ENCODE data around the gene SIRT6.
"Not testable (repeated sequence)": the region's sequence is repeated elsewhere in the genome, so short reads cannot be mapped to it uniquely, and the experiment has no call there.

The SIRT6 gene

DNA sequence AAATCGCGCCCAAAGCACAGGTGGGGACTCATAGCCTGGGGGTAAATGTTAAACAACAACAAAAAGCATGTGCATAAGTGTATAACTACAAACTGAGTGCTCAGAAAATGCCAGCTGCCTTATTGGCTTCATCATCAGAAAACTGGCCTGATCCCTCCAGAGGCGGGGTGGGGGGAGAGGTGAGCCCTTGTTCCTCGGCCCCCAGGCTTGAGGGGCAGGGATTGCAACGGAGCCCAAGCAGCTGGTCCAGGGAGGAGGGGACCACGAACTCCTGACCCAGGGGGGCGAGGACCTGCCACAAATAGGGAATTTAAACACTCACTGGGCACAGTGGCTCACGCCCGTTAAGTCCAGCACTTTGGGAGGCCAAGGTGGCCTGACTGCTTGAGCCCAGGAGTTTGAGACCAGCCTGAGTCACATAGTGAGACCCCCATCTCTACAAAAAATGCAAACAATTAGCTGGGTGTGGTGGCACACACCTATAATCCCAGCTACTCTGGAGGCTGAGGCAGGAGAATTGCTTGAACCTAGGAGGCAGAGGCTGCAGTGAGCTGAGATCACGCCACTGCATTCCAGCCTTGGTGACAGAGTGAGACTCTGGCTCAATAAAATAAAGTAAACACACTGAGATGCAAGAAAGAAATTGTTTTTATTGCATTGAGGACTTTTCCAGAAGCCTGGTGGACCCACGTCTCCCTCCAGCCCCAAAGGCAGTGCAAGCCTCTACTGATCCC lies 8.7 kb downstream of the SIRT6 start:
- DNase-seq, result no peak

DNA sequence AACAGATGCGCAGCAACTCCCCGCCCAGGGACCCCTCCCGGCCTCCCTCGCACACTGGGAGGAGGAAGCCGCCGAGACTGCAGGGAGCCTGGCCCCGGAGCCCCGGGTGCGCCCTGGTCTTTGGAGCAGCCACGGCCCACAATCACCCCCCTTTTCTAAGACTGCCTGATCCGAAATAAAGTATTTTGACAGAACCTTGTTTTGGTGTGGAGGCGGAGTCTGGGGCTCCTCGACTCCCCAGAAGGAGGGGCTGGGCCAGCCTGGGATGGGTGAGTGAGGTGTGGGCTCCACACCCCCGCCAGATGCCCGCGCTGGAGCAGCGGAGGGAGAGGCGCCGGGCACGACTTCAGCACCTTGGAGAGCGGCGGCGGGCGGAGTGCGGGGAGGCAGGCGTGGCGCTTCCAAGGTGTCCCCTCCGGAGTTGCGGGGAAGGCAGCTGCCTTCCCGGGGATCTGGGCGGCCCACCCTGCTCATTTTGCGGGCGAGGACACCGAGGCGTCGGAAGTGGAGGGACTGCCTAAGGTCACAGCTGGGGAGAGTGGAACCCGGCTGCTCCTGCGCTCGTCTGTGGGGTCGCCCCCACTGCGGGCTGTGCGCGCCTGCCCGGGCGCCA lies 9.4 kb downstream of the SIRT6 start:
- peak; percentile 67 for DNase-seq

DNA sequence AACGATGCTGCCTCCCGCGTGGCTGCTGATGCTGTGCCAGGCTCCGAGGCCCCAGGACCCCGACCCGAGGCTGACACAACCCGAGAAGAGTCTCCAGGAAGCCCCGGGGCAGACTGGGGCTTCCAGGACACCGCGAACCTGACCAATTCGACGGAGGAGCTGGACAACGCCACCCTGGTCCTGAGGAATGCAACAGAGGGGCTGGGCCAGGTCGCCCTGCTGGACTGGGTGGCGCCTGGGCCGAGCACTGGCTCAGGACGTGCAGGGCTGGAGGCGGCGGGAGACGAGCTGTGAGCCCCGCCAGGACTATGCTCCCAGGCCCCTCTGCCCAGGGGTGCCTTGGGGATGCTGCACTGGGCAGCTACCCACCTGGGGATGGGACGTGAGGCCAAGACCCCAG lies 10.7 kb downstream of the SIRT6 start:
- DNase-seq, result no peak

DNA sequence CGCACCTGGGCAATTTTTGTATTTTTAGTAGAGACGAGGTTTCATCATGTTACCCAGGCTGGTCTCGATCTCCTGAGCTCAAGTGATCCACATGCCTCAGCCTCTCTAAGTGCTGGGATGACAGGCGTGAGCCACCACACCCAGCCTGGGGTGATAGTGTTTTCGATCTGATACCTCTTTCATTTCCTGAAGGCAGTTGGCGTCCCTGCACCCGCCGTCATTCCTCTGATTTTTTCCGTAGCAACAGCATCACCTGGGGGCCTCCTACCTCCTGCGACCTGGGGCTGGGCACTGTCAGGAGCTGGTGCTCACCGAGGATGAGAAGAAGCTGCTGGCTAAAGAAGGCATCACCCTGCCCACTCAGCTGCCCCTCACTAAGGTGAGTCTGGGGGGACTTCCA lies 18.1 kb downstream of the SIRT6 start:
- DNase-seq, result no peak

DNA sequence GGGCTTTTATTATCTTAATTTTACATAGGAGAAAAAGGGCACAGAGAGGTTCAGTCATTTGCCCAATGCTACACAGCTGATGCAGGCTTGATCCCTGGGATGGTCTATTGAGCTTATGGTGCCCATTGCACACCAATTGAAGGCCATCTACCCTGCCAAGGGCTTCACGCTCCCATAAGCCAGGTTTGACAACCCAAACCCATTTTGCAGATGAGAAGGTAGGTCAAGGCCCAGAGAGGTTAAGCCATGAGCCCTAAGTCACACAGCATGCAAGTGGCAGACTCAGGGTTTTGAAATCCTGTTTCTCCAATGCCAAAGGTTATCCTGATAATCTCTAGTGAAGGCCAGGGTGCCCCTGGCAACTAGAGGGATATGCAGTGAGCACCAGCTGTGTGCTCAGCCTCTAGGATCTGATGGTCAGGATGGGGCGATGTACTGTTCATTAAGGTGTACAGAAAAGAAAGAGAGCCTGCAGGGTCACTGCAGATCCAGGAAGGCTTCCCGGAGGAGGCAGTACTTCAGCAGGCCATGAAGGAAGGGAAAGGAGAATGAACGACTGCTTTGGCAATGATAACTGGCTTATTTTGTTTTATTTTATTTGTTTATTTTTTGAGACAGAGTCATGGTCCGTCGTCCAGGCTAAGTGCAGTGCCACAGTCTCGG lies 20.8 kb downstream of the SIRT6 start:
- DNase-seq, result no peak

DNA sequence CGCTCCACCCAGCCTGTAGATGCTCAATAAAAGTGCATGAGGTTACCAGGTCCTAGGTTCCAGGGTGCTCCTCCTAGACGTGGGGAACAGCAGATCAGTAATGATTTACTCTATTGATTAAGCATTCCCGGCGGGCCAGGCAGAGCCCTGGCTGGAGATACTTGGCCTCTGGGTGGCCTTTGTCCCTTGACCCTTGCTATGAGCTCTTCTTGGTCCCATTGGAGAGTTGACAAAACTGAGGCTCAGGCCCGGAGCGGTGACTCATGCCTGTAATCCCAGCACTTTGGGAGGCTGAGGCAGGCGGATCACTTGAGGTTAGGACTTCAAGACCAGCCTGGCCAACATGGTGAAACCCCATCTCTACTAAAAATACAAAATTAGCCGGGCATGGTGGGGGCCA lies 24.4 kb downstream of the SIRT6 start:
- not testable (repeated sequence) for DNase-seq

DNA sequence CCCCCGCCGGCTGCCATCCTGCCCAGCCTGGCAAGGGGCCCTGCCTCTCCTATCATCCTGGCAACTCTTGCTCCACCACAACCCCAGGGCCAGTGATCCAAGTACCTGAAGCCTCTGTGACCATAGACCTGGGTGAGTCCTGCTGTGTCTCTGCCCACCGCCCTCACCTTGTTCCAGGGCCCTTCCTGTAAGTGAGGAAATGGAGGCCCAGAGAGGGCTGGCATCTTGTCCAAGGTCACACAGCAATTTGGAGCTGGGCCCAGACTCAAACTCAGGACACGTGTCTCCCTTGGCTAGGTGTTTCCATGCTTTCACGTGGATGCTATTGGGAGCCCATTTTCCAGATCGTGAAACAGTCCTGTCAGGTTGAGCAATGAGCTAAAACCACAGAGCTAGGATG lies 25.2 kb downstream of the SIRT6 start:
- DNase-seq, result no peak

DNA sequence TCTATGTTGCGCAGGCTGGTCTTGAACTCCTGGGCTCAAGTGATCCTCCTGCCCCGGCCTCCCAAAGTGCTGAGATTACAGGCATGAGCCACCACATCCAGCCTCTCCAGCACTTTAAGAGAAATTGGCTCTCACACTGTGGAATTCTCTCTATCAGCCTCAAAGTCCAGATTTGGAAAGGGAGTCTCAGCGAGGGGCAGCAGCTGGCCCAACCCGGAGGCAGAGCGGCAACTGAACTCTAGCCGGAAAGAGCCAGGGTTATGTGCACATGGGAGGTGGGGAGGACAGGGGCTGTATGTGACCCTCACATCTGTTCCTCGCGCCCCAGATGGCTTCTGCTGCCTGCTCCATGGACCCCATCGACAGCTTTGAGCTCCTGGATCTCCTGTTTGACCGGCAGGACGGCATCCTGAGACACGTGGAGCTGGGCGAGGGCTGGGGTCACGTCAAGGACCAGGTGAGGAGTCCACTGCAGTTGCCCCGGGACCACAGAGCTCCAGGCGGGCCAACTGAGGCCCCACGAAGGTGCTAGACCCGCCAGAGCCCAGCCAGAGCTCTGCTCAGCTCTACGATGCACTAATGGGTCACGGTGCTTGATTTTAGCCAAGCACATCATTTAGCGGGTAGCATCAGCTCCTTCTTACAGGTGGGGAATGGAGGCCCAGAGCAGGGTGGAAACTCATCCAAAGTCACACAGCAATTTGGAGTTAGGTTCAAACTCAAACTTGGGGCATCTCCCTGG lies 27.6 kb downstream of the SIRT6 start:
- no peak for DNase-seq

DNA sequence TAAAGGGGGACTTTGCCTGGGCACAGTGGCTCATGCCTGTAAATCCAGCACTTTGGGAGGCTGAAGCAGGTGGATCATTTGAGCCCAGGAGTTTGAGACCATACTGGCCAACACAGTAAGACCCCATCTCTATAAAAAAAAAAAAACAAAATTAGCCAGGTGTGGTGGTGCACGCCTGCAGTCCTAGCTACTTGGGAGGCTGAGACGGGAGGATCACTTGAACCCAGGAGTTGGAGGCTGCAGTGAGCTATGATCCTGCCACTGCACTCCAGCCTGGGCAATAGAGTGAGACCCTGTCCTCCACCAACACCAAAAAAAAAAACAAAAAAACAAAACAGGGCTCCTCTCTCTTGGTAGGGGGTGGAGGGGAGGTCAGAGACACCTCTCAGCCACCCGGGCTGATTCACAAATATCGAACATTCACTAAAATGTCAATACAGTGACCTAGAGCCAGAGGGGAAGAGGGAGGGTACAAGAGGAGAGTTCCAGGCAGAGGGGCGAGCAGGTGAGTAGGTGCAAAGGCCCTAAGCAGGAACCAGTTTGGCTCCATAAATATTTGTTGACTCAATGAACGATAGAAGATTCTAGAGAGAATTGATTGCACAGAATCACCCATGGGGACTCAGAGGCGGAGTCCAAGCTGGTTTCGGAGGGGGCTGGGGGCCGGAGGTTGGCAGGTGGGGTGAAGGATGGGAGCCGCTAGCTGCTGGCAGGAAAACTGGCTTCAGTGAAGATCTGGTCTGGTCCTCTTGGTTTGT lies 29.9 kb downstream of the SIRT6 start:
- DNase-seq, result no peak

DNA sequence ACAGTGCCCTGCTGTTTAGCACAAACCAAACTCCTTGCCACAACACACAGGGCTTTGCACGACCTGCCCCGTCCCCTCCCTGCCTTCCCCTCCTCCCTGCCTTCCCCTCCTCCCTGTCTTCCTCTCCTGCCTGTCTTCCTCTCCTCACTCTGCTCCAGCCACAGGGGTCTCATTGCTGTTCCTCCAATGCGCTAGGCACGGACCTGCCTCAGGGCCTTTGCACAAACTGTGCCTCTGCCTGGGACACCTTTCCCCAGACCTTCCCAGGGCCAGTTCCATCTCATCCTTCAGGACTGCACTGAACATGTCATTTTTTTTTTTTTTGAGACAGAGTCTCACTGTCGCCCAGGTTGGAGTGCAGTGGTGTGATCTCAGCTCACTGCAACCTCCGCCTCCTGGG lies 30.7 kb downstream of the SIRT6 start:
- DNase-seq, result no peak

DNA sequence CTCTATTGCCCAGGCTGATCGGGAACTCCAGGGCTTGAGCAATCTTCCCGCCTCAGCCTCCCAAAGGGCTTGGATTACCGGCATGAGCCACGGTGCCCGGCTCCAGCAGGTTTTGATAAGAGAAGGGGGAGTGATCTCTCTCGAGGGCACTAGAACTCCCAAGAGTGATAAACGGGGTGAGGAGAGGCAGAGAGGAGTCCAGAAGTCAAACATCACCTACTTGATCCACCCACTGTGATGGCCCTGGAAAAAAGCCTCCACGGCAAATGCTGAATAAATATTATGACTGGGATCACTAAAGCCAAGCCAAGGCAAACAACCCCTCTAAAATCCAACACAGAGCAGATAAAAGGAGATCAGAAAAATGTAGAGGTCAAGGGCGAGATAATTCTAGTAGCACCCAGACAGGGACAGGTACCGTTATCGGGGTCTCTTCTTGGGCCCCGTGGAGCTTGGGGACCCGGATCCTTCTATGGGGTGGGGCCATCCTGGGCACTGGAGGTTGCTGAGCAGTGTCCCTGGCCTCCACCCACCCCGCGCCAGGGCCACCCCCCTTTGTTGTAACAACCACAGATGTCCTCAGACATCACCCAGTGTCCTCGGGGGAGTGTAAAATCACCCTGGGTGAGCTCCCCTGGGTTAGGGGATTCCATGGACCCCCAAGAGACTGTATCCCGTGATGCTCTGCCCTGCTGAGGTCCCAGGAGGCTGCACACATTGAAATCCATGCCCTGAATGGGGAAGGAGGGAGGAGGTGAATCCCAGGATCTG lies 32.7 kb downstream of the SIRT6 start:
- no peak for DNase-seq

DNA sequence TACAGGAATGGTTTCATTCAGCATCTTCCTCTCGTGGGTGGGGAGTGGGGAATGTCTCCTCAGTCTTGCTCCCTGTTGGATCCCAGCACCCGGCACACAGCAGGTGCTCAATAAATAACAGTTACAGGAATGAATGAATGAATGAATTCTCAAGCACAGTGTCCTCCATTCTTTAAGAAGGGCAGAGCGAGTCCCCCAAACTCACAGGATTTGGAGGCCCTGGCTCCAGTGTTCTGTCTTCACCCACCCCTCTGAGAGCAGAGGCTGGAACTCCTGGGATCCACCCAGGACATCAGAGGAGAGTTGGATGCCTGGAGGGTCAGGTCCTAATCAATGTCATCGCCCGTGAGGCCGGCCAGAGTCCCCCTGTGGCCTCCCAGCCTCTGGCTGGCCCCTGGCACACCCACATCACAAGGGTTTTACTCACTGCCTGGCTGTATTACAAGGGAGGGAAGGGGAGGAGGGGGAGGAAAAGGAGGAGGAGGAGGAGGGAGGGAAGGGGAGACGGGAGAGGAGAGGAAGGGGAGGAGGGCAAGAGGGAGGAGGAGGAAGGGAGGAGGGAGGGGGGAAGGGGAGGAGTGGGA lies 37.6 kb downstream of the SIRT6 start:
- DNase-seq, result no peak

DNA sequence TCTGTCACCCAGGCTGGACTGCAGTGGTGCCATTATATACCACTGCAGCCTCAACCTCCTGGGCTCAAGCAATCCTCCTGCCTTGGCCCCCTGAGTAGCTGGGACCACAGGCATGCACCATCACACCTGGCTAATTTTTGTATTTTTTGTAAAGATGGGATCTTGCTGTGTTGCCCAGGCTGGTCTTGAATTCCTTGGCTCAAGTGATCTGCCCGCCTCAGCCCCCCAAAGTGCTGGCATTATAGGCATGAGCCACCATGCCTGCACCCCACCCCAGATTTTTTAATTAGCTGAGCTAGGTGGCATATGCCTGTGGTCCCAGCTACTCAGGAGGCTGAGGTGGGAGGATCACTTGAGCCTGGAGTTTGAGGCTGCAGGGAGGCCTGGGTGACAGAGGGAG lies 39.4 kb downstream of the SIRT6 start:
- DNase-seq, result not testable (repeated sequence)

DNA sequence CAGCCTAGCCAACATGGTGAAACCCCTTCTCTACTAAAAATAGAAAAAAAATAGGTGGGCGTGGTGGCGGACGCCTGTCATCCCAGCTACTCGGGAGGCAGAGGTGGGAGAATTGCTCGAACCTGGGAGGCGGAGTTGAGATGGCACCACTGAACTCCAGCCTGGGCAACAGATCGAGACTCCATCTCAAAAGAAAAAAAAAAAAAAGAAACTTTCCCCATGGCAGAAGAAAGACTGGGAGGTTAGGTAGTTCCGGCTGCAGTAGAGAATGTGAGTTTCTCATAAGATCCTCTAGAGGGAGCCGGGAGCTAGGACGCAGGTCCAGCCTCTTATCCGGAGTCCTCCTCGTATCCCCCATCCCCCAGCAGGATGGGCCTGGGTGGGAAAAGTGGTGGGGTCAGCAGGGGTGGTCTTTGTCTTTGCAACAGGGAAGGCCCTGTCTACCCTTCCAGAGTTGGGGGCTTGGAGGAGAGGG lies 42.1 kb downstream of the SIRT6 start:
- no peak for DNase-seq

DNA sequence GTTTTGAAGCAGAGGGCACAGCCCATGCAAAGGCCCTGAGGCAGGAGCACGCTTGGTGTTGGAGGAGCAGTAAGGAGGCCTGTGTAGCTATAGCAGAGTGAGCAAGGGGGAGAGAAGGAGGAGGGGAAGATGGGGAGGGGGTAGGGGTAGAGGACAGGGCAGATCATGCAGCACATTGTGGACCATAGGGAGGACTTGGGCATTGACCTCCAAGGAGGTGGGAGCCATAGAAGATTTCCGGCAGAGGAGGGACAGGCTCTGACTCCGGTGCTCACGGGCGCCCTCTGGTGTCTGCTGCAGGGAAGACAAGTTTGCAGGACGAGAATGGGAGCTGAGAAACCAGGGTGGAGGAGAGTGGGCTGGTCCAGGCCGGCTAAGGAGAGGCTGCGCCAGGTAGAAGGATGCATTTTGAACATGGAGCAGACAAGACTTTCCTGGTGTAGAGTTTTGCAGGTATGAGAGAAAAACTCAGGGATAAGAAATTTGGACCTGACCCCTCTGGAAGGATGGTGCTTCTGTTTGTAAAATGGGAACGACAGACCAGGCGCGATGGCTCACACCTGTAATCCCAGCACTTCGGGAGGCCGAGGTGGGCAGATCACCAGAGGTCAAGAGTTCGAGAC lies 42.6 kb downstream of the SIRT6 start:
- peak; percentile 66 for DNase-seq

DNA sequence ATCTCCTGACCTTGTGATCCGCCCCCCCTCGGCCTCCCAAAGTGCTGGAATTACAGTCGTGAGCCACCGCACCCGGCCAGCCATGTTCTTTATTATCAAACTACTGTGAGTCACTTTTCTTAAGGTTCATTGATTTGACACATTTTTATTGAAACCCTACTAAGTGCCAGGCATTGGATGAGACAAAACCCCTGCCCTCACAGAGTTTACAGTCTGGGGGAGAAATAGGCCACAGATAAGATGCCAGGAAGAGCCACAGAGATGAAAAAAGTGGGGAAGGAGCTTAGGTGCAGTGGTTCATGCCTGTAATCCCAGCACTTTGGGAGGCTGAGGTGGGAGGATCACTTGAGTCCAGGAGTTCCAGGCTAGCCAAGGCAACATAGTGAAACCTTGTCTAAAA lies 43.9 kb downstream of the SIRT6 start:
- DNase-seq, result no peak

DNA sequence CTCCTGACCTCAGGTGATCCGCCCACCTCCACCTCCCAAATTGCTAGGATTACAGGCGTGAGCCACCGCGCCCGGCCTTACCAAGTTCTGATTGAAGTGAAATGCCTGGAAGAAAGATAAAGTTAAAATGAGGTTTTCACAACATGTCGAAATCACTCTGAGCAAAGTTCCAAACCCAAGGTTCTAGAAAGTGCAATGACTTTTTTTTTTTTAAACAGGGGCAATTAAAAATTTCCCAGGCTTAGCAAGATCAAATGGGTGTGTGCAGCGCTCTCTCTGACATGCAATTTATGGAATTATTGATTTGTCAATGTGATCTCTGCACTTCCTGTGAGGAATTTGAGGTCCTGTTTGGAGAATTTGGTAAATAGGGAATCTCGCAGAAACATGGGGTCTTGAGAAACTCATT lies 45.7 kb downstream of the SIRT6 start:
- no peak for DNase-seq

DNA sequence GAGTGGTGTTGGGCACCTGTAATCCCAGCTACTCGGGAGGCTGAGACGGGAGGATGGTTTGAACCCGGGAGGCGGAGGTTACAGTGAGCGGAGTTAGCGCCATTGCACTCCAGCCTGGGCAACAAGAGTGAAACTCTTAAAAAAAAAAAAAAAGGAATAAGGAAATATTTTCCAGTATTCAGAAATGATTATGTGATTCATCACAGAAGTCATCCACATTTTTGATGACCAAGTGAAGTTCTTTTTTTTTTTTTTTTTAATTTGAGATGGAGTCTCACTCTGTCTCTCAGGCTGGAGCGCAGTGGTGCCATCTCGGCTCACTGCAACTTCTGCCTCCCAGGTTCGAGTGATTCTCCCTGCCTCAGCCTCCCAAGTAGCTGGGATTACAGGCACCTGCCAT lies 47.0 kb downstream of the SIRT6 start:
- DNase-seq, result not testable (repeated sequence)

DNA sequence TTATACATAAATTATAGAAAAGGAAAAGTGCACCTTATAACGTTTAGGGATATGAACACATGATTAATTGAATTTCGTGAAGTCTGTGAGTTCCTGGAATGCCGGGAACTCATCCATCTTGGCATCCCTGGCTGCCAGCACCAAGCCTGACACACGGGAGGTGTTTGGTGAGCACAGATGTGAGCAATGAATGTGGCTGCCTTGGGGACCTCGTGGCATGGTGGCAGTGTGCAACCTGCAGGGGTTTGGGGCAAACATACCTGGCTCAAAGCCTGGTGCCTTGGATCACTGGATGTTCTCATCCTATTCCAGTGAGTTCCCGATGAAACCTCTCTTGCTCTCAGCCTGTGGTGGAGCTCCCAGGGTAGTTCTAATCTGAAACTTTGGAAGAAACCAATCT lies 48.0 kb downstream of the SIRT6 start:
- DNase-seq, result no peak

DNA sequence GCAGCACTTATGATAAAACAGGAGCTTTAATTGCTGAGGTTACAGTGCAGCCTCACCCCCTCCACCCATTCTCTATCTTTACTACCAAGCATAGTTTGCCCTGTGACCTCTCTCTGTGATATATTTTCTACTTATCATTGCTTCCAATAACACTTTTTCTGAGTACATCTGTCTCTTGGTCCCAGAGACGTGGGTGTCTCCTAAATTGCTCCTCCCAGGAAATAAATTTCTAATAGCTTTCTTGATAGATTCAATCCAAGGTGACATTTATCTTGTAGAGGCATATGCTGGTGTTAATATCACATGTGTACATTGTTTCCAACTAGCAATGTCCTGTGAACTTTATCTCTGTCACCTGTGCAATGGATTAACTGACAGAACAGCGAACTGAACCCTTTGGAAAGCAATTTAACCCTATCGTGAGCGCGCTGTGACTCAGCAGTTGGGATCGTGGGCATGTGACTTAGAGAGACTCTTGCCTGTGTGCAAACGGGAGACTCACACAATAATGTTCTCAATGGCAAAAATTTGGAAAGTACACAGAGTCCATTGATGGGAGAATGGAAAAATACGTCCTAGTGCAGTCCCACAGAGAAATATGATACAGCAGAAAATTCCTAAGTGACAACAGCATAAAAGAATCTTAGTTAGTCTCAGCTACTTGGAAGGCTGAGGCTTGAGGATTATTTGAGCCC lies 51.5 kb downstream of the SIRT6 start:
- no peak for DNase-seq
